ENCODE results near the gene MTO1.
"Not testable (repeated sequence)": the region's sequence is repeated elsewhere in the genome, so short reads cannot be mapped to it uniquely, and the experiment has no call there.

Gene MTO1

DNA sequence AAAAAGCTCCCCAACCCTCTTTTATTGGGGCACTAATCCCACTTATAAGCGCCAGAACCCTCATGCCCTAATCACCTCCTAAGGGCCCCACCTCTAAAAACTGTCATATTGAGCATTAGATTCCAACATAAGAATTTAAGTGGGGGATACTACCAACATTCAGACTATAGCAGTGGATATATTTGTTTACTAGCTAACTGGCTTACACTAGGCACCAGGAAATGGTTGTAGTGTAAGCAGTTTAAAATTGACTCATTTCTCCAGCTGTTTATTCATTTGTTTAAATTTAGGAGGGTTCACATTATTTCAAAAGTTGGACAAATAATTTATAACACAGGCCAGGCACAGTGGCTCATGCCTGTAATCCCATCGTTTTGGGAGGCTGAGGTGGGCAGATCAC lies 22.9 kb downstream of the MTO1 start:
- H3K27ac ChIP-seq = no peak overlapping the region
- TF ChIP-seq, protein P1, sequence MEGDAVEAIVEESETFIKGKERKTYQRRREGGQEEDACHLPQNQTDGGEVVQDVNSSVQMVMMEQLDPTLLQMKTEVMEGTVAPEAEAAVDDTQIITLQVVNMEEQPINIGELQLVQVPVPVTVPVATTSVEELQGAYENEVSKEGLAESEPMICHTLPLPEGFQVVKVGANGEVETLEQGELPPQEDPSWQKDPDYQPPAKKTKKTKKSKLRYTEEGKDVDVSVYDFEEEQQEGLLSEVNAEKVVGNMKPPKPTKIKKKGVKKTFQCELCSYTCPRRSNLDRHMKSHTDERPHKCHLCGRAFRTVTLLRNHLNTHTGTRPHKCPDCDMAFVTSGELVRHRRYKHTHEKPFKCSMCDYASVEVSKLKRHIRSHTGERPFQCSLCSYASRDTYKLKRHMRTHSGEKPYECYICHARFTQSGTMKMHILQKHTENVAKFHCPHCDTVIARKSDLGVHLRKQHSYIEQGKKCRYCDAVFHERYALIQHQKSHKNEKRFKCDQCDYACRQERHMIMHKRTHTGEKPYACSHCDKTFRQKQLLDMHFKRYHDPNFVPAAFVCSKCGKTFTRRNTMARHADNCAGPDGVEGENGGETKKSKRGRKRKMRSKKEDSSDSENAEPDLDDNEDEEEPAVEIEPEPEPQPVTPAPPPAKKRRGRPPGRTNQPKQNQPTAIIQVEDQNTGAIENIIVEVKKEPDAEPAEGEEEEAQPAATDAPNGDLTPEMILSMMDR (conservative IDR thresholded peaks at IDR 0.05) = no peak

DNA sequence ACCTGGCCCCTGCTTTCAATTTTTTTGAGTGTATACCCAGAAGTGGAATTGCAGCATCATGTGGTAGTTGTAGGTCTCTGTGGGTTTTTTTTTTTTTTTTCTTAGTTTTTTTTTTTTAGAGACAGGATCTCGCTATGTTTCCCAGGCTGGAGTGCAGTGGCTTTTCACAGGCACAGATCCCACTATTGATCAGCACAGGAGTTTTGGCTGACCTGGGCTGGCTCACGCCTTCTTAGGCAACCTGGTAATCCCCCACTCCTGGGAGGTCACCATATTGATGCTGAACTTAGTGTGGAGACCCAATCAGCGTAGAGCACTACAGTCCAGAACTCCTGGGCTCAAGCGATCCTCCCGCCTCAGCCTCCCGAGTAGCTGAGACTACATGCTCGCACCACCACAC lies 25.9 kb downstream of the MTO1 start:
- TF ChIP-seq, protein P1 (conservative IDR thresholded peaks at IDR 0.05) = no peak
- no peak overlapping the region for H3K27ac ChIP-seq

DNA sequence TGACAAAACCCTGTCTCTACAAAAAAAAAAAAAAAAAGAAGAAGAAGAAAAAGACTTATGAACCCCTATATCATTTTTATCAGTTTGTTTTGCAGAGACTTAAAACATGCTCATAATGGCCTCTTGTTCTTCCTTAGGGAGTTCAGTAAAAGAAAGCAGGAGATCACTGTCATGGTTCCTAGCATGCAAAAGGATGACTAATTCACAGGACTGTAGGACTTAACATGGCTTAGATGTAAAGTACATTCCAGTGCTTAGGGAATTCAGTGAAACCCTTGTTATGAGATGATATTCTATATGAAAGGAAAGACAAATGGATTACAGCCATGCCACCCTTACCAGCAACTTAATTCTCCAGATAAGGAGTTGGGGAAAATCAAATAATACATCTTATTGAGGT lies 29.8 kb downstream of the MTO1 start:
- TF ChIP-seq, protein P1 (conservative IDR thresholded peaks at IDR 0.05) = no peak
- no peak overlapping the region for H3K27ac ChIP-seq

DNA sequence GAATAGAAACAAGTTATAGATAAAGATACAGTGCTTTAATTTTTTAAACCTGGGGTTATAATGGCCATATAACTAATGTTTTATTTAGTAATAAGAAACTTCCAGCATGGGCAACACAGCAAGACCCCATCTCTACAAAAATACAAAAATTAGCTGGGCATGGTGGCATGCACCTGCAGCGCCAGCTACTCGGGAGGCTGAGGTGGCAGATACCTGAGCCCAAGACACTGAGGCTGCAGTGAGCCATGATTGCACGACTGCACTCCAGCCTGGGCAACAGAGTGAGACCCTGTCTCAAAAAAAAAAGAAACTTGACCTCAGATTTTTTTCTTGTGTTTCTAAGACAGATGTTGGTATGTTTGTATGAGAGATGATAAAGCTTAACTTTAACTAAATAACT lies 36.4 kb downstream of the MTO1 start:
- TF ChIP-seq, protein P1 (conservative IDR thresholded peaks at IDR 0.05) = no peak
- no peak overlapping the region for H3K27ac ChIP-seq

DNA sequence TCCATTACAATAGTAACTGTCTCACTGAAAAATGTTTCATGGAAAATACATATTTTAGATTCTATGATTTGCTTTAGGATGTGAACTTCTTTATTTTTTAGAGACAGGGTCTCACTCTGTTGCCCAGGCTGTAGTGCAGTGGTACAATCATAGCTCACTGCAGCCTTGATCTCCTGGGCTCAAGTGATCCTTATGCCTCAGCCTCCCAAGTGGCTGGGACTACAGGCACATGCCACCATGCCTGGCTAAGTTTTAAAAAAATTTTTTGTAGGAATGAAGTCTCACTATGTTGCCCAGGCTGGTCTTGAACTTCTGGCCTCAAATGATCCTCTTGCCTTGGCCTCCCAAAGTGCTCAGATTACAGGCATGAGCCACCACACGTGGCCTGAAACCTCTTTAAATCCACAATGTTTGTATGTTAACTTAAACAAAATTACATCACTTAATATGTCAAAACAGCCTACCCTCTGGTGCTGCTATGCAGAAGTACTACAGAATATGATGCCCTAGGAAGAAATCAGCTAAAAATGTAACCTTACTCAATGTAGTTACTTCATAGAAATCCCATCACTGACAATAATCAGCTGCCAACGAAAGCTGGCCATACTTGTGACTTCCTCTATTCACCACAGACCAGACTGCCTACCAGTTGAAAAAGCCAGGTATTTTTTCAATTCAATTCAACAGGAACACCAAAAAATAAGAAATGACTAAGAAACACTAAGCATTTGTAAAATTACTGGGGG lies 41.7 kb downstream of the MTO1 start:
- TF ChIP-seq, protein P1 (conservative IDR thresholded peaks at IDR 0.05) = no peak
- H3K27ac ChIP-seq = no peak overlapping the region

DNA sequence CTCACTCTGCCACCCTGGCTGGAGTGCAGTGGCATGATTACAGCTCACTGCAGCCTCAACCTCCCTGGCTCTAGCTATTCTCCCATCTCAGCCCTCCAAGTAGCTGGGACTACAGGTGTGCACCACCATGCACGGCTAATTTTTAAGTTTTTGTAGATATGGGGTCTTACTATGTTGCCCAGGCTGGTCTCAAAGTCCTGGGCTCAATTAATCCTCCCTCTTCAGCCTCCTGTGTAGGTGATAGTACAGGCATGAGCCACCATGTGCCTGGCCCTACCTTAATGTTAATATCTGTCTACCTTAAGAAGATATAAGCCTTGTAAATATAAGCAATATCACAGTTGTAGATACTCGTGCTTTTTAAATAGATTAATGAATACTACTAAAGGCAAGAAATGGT lies 42.6 kb downstream of the MTO1 start:
- H3K27ac ChIP-seq = no peak overlapping the region
- TF ChIP-seq, protein P1 (conservative IDR thresholded peaks at IDR 0.05) = no peak

DNA sequence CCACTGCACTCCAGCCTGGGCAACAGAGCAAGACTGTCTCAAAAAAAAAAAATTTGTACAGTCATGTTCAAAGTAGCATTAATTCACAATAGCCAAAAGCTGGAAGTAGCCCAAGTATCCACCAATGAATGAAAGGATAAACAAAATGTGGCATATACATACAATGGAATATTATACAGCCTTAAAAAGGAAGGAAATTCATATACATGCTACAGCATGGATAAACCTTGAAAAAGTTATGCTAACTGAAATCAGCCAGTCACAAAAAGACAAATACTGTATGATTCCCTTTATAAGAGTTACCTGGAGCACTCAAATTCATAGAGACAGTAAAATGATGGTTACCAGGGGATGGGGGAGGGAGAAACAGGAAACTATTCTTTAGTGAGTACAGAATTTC lies 43.6 kb downstream of the MTO1 start:
- TF ChIP-seq, protein P1 (conservative IDR thresholded peaks at IDR 0.05) = no peak
- no peak overlapping the region for H3K27ac ChIP-seq

DNA sequence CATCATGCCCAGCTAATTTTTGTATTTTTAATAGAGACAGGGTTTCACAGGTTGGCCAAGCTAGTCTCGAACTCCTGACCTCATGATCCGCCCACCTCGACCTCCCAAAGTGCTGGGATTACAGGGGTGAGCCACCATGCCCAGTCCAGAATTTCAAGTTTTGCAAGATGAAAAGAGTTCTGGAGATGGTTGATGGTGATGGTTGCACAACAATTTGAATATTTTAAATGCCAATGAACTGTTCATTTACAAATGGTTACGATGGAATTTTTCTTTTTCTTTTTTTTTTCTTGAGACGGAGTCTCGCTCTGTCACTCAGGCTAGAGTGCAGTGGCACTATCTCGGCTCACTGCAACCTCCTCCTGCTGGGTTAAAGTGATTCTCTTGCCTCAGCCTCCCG lies 44.2 kb downstream of the MTO1 start:
- H3K27ac ChIP-seq = not testable (repeated sequence)
